ENCODE data around the gene LUC7L2. TPM values are rescaled to one million over a fixed set of nuclear protein-coding genes. Genes with fewer than 3 reads are reported as not detected.

Gene LUC7L2
- total RNA-seq, 1 donor from 2014 or later, result 51.8 TPM

DNA sequence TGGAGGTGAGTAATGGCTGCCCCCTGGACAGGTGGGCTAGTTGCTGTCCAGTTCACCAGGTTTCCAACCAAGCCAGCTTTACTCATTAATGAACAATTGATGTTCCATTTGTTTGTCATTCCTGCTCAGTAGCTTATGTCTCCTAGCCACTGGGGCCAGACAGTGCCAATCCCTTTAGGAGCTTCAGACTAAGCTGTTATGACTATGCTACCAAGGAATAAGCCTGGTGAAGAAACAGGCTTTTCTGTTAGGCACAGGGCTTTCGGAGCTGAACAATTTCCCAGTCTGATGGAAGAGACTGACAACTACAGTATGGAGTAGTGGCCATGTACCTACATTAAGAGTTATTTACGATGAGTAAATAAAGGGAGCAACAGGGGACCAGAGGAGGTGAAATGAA is 20.7 kb upstream of the LUC7L2 start:
- no peaks in the 10 kb centered on the region for H3K9me3 ChIP-seq
- no peak overlapping the region for H3K4me3 ChIP-seq
- H3K27ac ChIP-seq, result no peak overlapping the region
- intact Hi-C loops (cut with DNase I), result no loop called here
- H3K4me1 ChIP-seq, result peaks cover 18% of the 10 kb centered on the region
- no peak for DNase-seq (ENCODE audit: extremely low spot score in 2 of 2)
- no peaks in the 10 kb centered on the region for H3K36me3 ChIP-seq
- H3K27me3 ChIP-seq, result no peaks in the 10 kb centered on the region
- TF ChIP-seq, protein P1, sequence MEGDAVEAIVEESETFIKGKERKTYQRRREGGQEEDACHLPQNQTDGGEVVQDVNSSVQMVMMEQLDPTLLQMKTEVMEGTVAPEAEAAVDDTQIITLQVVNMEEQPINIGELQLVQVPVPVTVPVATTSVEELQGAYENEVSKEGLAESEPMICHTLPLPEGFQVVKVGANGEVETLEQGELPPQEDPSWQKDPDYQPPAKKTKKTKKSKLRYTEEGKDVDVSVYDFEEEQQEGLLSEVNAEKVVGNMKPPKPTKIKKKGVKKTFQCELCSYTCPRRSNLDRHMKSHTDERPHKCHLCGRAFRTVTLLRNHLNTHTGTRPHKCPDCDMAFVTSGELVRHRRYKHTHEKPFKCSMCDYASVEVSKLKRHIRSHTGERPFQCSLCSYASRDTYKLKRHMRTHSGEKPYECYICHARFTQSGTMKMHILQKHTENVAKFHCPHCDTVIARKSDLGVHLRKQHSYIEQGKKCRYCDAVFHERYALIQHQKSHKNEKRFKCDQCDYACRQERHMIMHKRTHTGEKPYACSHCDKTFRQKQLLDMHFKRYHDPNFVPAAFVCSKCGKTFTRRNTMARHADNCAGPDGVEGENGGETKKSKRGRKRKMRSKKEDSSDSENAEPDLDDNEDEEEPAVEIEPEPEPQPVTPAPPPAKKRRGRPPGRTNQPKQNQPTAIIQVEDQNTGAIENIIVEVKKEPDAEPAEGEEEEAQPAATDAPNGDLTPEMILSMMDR (IDR thresholded peaks at IDR 0.05), result no peak
- no peak for TF ChIP-seq POLR2A (IDR thresholded peaks at IDR 0.05)
- TF ChIP-seq POLR2AphosphoS5 (IDR thresholded peaks at IDR 0.05; ENCODE audit: insufficient read depth in 1 of 2, low read depth in 1 of 2), result no peak

DNA sequence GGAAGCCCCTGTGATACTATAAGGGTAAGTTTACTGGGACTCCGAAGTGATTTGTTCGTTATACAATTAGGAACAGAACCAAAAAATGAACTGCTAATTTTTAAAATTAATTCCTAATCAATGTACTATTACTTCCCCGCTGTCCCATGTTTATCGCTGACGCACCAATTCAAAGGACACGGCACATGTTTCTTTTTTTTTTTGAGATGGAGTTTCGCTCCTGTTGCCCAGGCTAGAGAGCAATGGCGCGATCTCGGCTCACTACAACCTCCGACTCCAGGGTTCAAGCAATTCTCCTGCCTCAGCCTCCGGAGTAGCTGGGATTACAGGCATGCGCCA is 20.0 kb upstream of the LUC7L2 start:
- H3K4me3 ChIP-seq, result peak overlapping the region; percentile 62 to 85
- no peaks in the 10 kb centered on the region for H3K9me3 ChIP-seq
- intact Hi-C loops (cut with DNase I), result loop anchor here (2.0 kb wide), 1 partner anchor 19 kb away; the partner anchor contains the start of gene LUC7L2
- H3K36me3 ChIP-seq, result no peaks in the 10 kb centered on the region
- H3K4me1 ChIP-seq, result peaks cover 18% of the 10 kb centered on the region
- no peaks in the 10 kb centered on the region for H3K27me3 ChIP-seq
- peak overlapping the region; percentile 100 for H3K27ac ChIP-seq
- TF ChIP-seq POLR2A (IDR thresholded peaks at IDR 0.05), result no peak
- no peak for TF ChIP-seq POLR2AphosphoS5 (IDR thresholded peaks at IDR 0.05; ENCODE audit: insufficient read depth in 1 of 2, low read depth in 1 of 2)
- TF ChIP-seq, protein P1 (IDR thresholded peaks at IDR 0.05), result no peak
- DNase-seq (ENCODE audit: extremely low spot score in 2 of 2), result no peak

DNA sequence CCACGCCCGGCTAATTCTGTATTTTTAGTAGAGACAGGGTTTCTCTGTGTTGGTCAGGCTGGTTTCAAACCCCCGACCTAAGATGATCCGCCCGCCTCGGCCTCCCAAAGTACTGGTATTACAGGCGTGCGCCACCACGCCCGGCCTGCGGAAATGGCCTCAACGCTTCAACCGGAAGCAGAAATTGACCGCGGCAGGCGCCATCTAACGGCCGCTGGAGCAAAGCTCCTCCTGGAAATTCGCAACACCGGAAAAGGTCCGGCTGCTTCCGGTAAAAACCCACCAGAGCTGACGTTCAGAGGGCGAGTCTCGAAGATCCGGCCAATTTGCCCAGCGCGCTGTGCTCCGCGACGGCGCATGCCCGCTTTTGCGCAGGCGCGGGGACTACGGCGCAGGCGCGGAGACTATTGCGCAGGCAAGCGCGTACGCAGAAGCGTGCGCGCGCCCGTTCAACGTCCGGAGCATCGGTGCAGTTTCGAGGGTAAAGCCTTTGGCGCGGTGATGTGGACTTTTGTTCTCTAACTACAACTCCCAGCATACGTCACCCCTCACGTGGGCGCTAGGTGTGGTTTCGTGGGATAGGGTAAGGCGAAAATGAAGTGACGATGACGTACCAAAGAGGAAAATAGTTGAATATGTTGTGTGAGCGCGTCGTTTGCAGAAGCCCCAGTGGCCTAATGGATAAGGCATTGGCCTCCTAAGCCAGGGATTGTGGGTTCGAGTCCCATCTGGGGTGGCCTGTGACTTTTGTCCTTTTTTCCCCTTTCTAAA is 19.5 kb upstream of the LUC7L2 start:
- peak overlapping the region; percentile 62 to 85 for H3K4me3 ChIP-seq
- TF ChIP-seq POLR2AphosphoS5 (IDR thresholded peaks at IDR 0.05; ENCODE audit: insufficient read depth in 1 of 2, low read depth in 1 of 2) (peak; percentile 94 to 98), POLR2A (IDR thresholded peaks at IDR 0.05) (peak in 1 of 2 donors; percentile 46)
- TF ChIP-seq, protein P1 (IDR thresholded peaks at IDR 0.05), result peak; percentile 22 to 49 (median 44)
- no peaks in the 10 kb centered on the region for H3K27me3 ChIP-seq
- H3K27ac ChIP-seq, result peak overlapping the region; percentile 100
- H3K36me3 ChIP-seq, result no peaks in the 10 kb centered on the region
- intact Hi-C loops (cut with DNase I), result loop anchor here (2.0 kb wide), 1 partner anchor 19 kb away; the partner anchor contains the start of gene LUC7L2
- no peaks in the 10 kb centered on the region for H3K9me3 ChIP-seq
- peak; percentile 98 to 100 for DNase-seq (ENCODE audit: extremely low spot score in 2 of 2)
- H3K4me1 ChIP-seq, result peaks cover 18% of the 10 kb centered on the region

DNA sequence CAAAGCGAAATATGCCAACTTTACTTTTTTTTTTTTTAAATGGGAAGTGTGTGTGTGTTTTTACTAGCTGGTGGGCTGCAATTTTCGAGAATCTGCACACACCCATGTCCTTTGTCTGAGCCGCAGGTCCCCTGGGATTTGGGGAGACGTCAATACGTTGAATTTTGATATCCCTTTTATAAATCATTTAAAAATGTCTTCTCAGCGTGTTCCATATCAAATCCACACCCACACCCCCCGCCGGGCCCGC is 19.0 kb upstream of the LUC7L2 start:
- DNase-seq (ENCODE audit: extremely low spot score in 2 of 2), result peak in 1 of 2 donors; percentile 91
- intact Hi-C loops (cut with DNase I), result loop anchor here (2.0 kb wide), 1 partner anchor 18 kb away; the partner anchor contains the start of gene LUC7L2

More for the DNA sequence above, 19.0 kb upstream of the LUC7L2 start:
- no peak for TF ChIP-seq POLR2AphosphoS5 (IDR thresholded peaks at IDR 0.05; ENCODE audit: insufficient read depth in 1 of 2, low read depth in 1 of 2)
- TF ChIP-seq, protein P1 (IDR thresholded peaks at IDR 0.05), result no peak
- no peak for TF ChIP-seq POLR2A (IDR thresholded peaks at IDR 0.05)
- Histone ChIP-seq H3K9me3 (no peaks in the 10 kb centered on the region), H3K36me3 (no peaks in the 10 kb centered on the region), H3K4me3 (peak overlapping the region; percentile 62 to 85), H3K4me1 (peaks cover 18% of the 10 kb centered on the region), H3K27me3 (no peaks in the 10 kb centered on the region), H3K27ac (peak overlapping the region; percentile 100)
